Upper lobe of left lung (tissue), 6 donors: ENCODE measurements around the gene CXCL6. TPM values are rescaled to one million over a fixed set of nuclear protein-coding genes. Genes with fewer than 3 reads are reported as not detected.

ENCODE experiments used
- ATAC-seq, 2 donors: fragments of 200-7000 bp; cut with Tn5 transposase; one replicate each; pipeline ENCODE4 v1.9.1; 2022; ENCODE audit warnings: mild to moderate bottlenecking in 2 of 2, moderate library complexity in 2 of 2; ENCODE audit not compliant: low FRiP score in 2 of 2
- DNase-seq, 2 donors: peaks; one replicate each; pipeline ENCODE4 v3.0.0-alpha.2; 2019 to 2020
- H3K27ac ChIP-seq, 4 donors: fragments of 200-600 bp; sonication (generic); one replicate each; pipeline ENCODE4 v1.5.1; 2016 to 2019
- H3K27me3 ChIP-seq, 4 donors: fragments of 200-600 bp; sonication (generic); one replicate each; pipeline ENCODE4 v1.5.1; 2017 to 2019
- H3K36me3 ChIP-seq, 4 donors: fragments of 200-600 bp; sonication (generic); one replicate each; pipeline ENCODE4 v1.5.1; 2016 to 2019
- H3K4me1 ChIP-seq, 4 donors: fragments of 200-600 bp; sonication (generic); one replicate each; pipeline ENCODE4 v1.5.1; 2018 to 2019
- H3K4me3 ChIP-seq, 4 donors: fragments of 200-600 bp; sonication (generic); one replicate each; pipeline ENCODE4 v1.5.1; 2017 to 2019; ENCODE audit warnings: mild to moderate bottlenecking in 2 of 4, moderate library complexity in 1 of 4
- H3K9me3 ChIP-seq, 4 donors: fragments of 200-600 bp; sonication (generic); one replicate each; pipeline ENCODE4 v1.5.1; 2018 to 2019
- CTCF ChIP-seq, 6 experiments: fragments of 450-650 bp in 4 of 6; fragments of 200-600 bp in 2 of 6; sonication (generic) in 2 of 6; IDR thresholded peaks; one replicate each; pipeline ENCODE4 v1.5.1; 2016 to 2019; ENCODE audit warnings: antibody characterized with exemption in 6 of 6
- EP300 ChIP-seq, 4 donors: sonication (generic); formaldehyde crosslinking; IDR thresholded peaks; one replicate each; pipeline ENCODE4 v1.5.1; 2017; ENCODE audit warnings: antibody characterized with exemption in 4 of 4, control low read depth in 2 of 4
- POLR2A ChIP-seq, 4 donors: fragments of 450-650 bp; IDR thresholded peaks; one replicate each; pipeline ENCODE4 v1.5.1; 2016 to 2017; ENCODE audit warnings: antibody characterized with exemption in 4 of 4, mild to moderate bottlenecking in 2 of 4
- POLR2AphosphoS5 ChIP-seq, 2 donors: sonication (generic); formaldehyde crosslinking; IDR thresholded peaks; one replicate each; pipeline ENCODE4 v1.5.1; 2017; ENCODE audit warnings: antibody characterized with exemption in 2 of 2
- WGBS, 2 donors: methylation state at CpG; one replicate each; pipeline ENCODE4 v1.1.5; 2017 to 2018; 5-methylcytosine and 5-hydroxymethylcytosine counted together
- total RNA-seq, 6 donors: library from RNA; depleted of rRNA in 4 of 6; stranded (reverse); fragments of >200 nt in 4 of 6; gene quantifications; one replicate each; pipeline versions ENCODE4 v1.1.0 to v1.2.1, GENCODE V29; 2016 to 2021
- donor health status: DM: no; HTN: no; CAD: no; lungs with moderate emphysema.
- donor health status: DM: no; HTN: yes; CAD: no; lungs with severe emphysema.

CXCL6 gene
- total RNA-seq, 6 donors from 2014 or later, result 0.29 to 19.7 (median 0.71) TPM; not detected in 1

- ATAC-seq (peak in 1 of 2 donors; percentile 62), DNase-seq (no peak)
- 38 to 70% methylated on average over 1 of the region's 1 CpG for WGBS, 2 donors
Observed at GRCh38 chr4:73883306-73883705, 46.8 kb downstream of the CXCL6 start.

GRCh38 chr4:73885574-73886267 lies 49.2 kb downstream of the CXCL6 start:
- Histone ChIP-seq H3K27me3 (no peaks in the 10 kb centered on the region), H3K27ac (no peak overlapping the region), H3K36me3 (no peaks in the 10 kb centered on the region), H3K9me3 (no peaks in the 10 kb centered on the region), H3K4me3 (no peak overlapping the region), H3K4me1 (no peaks in the 10 kb centered on the region)
- no peak for DNase-seq
- WGBS, 2 donors, result 74 to 76% methylated on average over 4 of the region's 4 CpGs
- no peak for ATAC-seq
- TF ChIP-seq CTCF (IDR thresholded peaks at IDR 0.05) (no peak), POLR2AphosphoS5 (IDR thresholded peaks at IDR 0.05) (no peak), EP300 (IDR thresholded peaks at IDR 0.05) (no peak), POLR2A (IDR thresholded peaks at IDR 0.05) (no peak)

More at GRCh38 chr4:73883306-73883705, 46.8 kb downstream of the CXCL6 start:
- H3K36me3 ChIP-seq, result no peaks in the 10 kb centered on the region
- no peaks in the 10 kb centered on the region for H3K4me1 ChIP-seq
- TF ChIP-seq POLR2A (IDR thresholded peaks at IDR 0.05), result no peak
- TF ChIP-seq CTCF (IDR thresholded peaks at IDR 0.05), result no peak
- no peak for TF ChIP-seq EP300 (IDR thresholded peaks at IDR 0.05)
- no peak for TF ChIP-seq POLR2AphosphoS5 (IDR thresholded peaks at IDR 0.05)
- no peak overlapping the region for H3K4me3 ChIP-seq
- H3K27ac ChIP-seq, result no peak overlapping the region
- no peaks in the 10 kb centered on the region for H3K27me3 ChIP-seq
- no peaks in the 10 kb centered on the region for H3K9me3 ChIP-seq

Other genes with a start within 250 kb of the CXCL6 start
- gene RASSF6, start 216.2 kb upstream of the CXCL6 start, total RNA-seq, result 1 to 10 TPM; 1.1 to 8.3 (median 1.7) TPM
- gene CXCL8, start 96.1 kb upstream of the CXCL6 start, total RNA-seq, result 10 to 100 TPM in 3 of 6 donors, 1 to 10 TPM in 3; 3.7 to 35.6 (median 12.2) TPM
- not detected for gene PF4V1, start 16.6 kb downstream of the CXCL6 start, total RNA-seq
- gene CXCL1, start 32.7 kb downstream of the CXCL6 start, total RNA-seq, result 10 to 100 TPM in 4 of 6 donors, 1 to 10 TPM in 2; 4.3 to 40.0 (median 12.1) TPM
- gene PF4, start 145.3 kb downstream of the CXCL6 start, total RNA-seq, result 10 to 100 TPM in 3 of 6 donors, 1 to 10 TPM in 1, under 1 TPM in 1, not detected in 1; 0.77 to 29.3 (median 19.2) TPM
- gene PPBP, start 151.5 kb downstream of the CXCL6 start, total RNA-seq, result 10 to 100 TPM in 1 of 6 donors, 1 to 10 TPM in 4, not detected in 1; 1.4 to 32.2 (median 6.0) TPM
- gene CXCL5, start 162.0 kb downstream of the CXCL6 start, total RNA-seq, result 10 to 100 TPM in 1 of 6 donors, 1 to 10 TPM in 5; 2.1 to 16.0 (median 6.7) TPM
- 10 to 100 TPM; 10.0 to 22.4 (median 16.4) TPM for gene CXCL3, start 202.0 kb downstream of the CXCL6 start, total RNA-seq